ENCODE measurements around the gene SEMA5A.

Gene SEMA5A

GRCh38 chr5:9046756-9047481 lies 499.0 kb downstream of the SEMA5A start:
- DNase-seq = no peak

GRCh38 chr5:9045946-9046345 lies 499.9 kb downstream of the SEMA5A start:
- DNase-seq = no peak

DNA sequence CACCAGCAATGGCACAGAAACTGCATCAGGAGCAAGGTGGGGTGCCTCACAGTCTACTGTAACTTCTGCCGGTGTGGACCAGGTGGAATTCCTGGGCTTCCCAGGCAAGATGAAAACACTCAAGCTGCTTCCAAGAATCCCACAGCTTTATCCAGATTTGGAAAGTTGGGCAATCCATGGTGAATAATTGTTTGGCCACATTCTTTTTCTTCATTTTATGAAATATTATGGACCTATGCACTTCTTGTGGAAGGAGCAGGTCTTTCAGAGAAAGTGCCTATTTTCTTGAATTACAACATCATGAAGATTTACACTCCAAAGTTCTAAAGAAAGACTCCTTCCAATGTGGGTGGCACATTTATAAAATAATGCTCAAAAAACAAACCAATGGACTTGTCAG lies 503.6 kb downstream of the SEMA5A start:
- DNase-seq = no peak

- DNase-seq = no peak
These were observed 505.4 kb downstream of the SEMA5A start for GRCh38 chr5:9040475-9040874.

DNA sequence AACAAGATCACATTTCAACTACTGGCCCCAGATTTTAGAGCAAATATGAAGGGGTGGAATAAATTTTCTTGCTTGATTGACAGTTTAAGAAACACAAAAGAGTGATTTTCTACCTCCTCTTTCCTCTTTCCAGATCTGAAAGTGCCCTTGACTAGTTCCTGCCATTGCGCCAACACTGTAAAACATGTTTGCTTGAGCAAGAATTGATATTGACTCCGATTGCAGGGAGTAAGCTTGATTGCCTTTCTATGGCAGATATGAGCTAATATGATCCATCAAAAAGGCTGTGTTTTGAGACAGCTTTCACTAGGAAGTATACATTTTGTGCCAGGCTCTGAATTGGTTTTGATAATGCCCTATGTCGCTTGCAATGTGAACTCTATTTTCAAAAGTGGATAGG lies 508.8 kb downstream of the SEMA5A start:
- DNase-seq = no peak

GRCh38 chr5:9035346-9035745 lies 510.5 kb downstream of the SEMA5A start:
- no peak for DNase-seq

- DNase-seq = no peak
These were observed 511.2 kb downstream of the SEMA5A start for GRCh38 chr5:9034649-9035048.

GRCh38 chr5:9033524-9033923 lies 512.4 kb downstream of the SEMA5A start:
- DNase-seq = no peak

DNA sequence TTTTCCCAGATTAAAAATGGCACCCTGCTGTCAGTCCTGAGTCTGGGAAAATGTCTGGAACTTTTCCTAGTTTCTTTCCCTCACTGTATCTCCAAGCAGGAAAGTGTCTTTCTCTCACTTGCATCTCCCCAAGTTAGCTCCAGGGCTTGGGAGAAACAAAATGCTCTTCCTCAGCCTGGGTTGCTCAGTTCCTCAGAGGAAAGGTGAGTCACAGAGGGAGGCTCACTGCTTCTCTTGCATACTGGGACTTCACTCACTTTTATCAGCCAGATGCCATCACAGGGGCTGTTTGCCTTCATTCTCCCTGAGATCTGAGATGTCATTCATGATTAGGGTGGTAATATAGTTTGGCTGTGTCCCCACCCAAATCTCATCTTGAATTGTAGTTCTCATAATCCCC lies 519.9 kb downstream of the SEMA5A start:
- DNase-seq = no peak

DNA sequence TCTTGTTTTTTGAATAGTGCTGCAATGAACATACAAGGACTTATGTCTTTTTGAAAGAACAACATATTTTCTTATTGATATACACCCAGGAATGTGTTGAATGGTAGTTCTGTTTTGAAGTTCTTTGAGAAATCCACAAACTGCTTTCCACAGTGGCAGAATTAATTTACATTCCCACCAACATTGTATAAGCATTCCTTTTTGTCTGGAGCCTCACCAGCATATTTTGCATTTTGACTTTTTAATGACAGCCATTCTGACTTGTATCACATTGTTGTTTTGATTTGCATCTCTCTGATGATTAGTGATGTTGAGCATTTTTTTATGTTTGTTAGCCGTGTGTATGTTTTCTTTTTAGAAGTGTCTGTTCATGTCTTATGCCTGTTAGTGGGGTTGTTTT lies 524.9 kb downstream of the SEMA5A start:
- DNase-seq = no peak

- DNase-seq = no peak
These were observed 530.0 kb downstream of the SEMA5A start for GRCh38 chr5:9015937-9016270.

DNA sequence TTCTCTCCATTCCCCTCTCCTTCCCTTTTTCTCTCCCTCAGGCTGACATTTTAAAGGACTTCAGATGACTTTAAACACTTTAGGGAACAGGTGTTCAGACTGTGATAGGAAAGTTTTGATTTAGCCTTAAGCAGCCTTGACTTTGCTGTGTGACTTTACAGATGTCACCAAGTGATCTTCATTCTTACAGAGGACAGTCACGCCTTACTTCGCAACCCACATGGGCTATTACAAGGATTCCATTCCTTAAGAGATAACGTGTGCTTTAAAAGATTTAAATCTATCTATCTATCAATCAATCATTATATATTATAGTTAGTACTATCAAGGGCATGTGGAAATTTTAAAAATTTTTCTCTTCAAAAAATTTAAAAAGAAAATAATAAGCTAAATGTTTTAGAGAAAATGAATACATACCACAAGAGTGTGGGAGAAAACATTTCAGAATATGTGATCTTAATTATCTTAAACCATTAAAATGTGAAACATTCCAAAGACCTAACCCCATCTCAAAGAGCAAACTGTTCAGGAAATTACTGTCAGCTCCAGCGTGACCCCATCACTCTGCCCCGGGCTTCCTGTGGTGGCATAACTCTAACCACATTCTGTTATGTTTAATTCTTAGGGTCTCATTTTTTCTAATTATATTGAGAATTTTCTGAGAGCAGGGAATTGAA lies 530.5 kb downstream of the SEMA5A start:
- DNase-seq = no peak

DNA sequence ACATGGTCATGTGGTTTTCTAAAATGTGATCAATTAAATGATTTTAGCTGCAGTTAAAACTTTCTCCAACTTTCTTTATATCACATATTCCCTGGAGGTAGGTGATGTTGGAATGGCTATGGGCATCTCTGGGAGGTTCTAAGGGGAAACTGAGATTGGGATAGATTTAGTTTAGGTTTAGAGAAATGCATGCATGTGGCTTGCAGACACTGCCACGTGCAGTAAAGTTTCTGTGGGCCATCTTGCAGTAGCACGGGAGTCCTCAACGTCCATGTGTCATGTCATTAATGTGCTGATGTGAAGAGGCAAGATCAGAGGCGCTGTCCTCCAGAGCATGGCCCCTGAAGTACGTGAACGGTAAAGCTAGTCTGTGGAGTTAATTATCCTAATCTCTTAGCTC lies 532.7 kb downstream of the SEMA5A start:
- no peak for DNase-seq

- DNase-seq = no peak
These were observed 535.8 kb downstream of the SEMA5A start for GRCh38 chr5:9009931-9010651.

GRCh38 chr5:8997542-8998070 lies 548.3 kb downstream of the SEMA5A start:
- no peak for DNase-seq

- no peak for DNase-seq
These were observed 552.8 kb downstream of the SEMA5A start for GRCh38 chr5:8993031-8993430.
